HCT116 (cell line): Measurements from ENCODE around the gene SEC14L1. TPM values are rescaled to one million over a fixed set of nuclear protein-coding genes. Genes with fewer than 3 reads are reported as not detected.

Experiments used
- ATAC-seq: fragments of 200-7000 bp; cut with Tn5 transposase; 2 replicates; pipeline ENCODE4 v1.9.1; 2020; ENCODE audit warnings: mild to moderate bottlenecking, moderate library complexity
- BruUV-seq: library from RNA; stranded (reverse); fragments of 400-500 nt; replicated peaks from 2 replicates; lab custom pipeline; 2021; lab: Mats Ljungman, UMichigan
- CTCF ChIA-PET: fragments of 300-600 bp; sonication (Branson Sonifier 250); formaldehyde crosslinking; loops from one replicate; lab custom pipeline; 2021; ENCODE audit warnings: antibody characterized with exemption; lab: Charles Lee
- POLR2A ChIA-PET: fragments of 300-600, 350-600 bp; sonication (Branson Sonifier 250); formaldehyde crosslinking; loops from one replicate; lab custom pipeline; 2021; ENCODE audit warnings: antibody characterized with exemption; lab: Charles Lee
- RAD21 ChIA-PET, 2 experiments: fragments of 300-600 bp; sonication (Branson Sonifier 250); formaldehyde crosslinking; loops; one replicate each; lab custom pipeline; 2023; ENCODE audit warnings: low total read pairs in 2 of 2; ENCODE audit not compliant: uncharacterized antibody in 2 of 2, unreplicated experiment in 2 of 2, low non-redundant PET in 1 of 2; lab: Charles Lee
- DNase-seq: peaks from one replicate; pipeline ENCODE4 v3.0.0-alpha.2; 2010; ENCODE audit warnings: low read depth, low spot score
- H2AFZ ChIP-seq: fragments of 200-600 bp; shearing (Covaris generic), sonication (generic); 2 replicates; pipeline ENCODE4 v1.6.1; 2017; ENCODE audit warnings: low read depth, mixed run types, mixed read lengths, antibody characterized with exemption, low read length; ENCODE audit not compliant: poor library complexity, severe bottlenecking
- H3K27ac ChIP-seq: 2 replicates; pipeline ENCODE4 v1.5.1; 2012; ENCODE audit warnings: low read depth, low read length
- H3K27me3 ChIP-seq: fragments of 200-600 bp; sonication (generic); 2 replicates; pipeline ENCODE4 v1.6.1; 2016; ENCODE audit warnings: mixed run types, low read length, mixed read lengths; ENCODE audit not compliant: insufficient read depth
- H3K36me3 ChIP-seq, 2 experiments: fragments of 200-500 bp in 1 of 2; fragments of 200-600 bp in 1 of 2; sonication (Bioruptor generic) in 1 of 2; sonication (generic) in 1 of 2; 2 replicates each; pipeline versions ENCODE4 v1.5.1 to v1.6.1; 2014 to 2016; ENCODE audit warnings: low read length in 2 of 2, inconsistent platforms in 1 of 2, mixed read lengths in 1 of 2, mixed run types in 1 of 2; ENCODE audit not compliant: insufficient read depth in 2 of 2, control insufficient read depth in 1 of 2
- H3K4me1 ChIP-seq, 2 experiments: fragments of 200-600 bp in 1 of 2; sonication (generic) in 1 of 2; 2 replicates each; pipeline versions ENCODE4 v1.5.1 to v1.6.1; 2012 to 2017; ENCODE audit warnings: low read length in 2 of 2, inconsistent platforms in 1 of 2, mild to moderate bottlenecking in 1 of 2, mixed read lengths in 1 of 2, mixed run types in 1 of 2, moderate library complexity in 1 of 2; ENCODE audit not compliant: insufficient read depth in 2 of 2, control insufficient read depth in 1 of 2
- H3K4me2 ChIP-seq: fragments of 200-600 bp; sonication (generic); 2 replicates; pipeline ENCODE4 v1.6.1; 2017; ENCODE audit warnings: mixed run types, low read length, mixed read lengths
- H3K4me3 ChIP-seq, 2 experiments: fragments of 200-600 bp in 1 of 2; sonication (generic) in 1 of 2; replicated peaks in 1 of 2; 2 replicates each; pipeline ENCODE4 v1.5.1; 2011 to 2016; ENCODE audit warnings: low read length in 2 of 2, control low read depth in 1 of 2, low read depth in 1 of 2, mild to moderate bottlenecking in 1 of 2, mixed read lengths in 1 of 2, mixed run types in 1 of 2
- H3K79me2 ChIP-seq: fragments of 200-600 bp; sonication (generic); 2 replicates; pipeline ENCODE4 v1.6.1; 2017; ENCODE audit warnings: mild to moderate bottlenecking, mixed run types, low read length, moderate library complexity, mixed read lengths; ENCODE audit not compliant: insufficient read depth
- H3K9ac ChIP-seq: fragments of 200-600 bp; sonication (generic); 2 replicates; pipeline ENCODE4 v1.6.1; 2016; ENCODE audit warnings: low read length, mixed read lengths
- H3K9me2 ChIP-seq: fragments of 200-600 bp; sonication (generic), shearing (Covaris generic); 2 replicates; pipeline ENCODE4 v1.6.1; 2017; ENCODE audit warnings: mixed run types, mild to moderate bottlenecking, moderate library complexity; ENCODE audit not compliant: insufficient read depth
- H3K9me3 ChIP-seq, 2 experiments: fragments of 200-500 bp in 1 of 2; fragments of 200-600 bp in 1 of 2; sonication (Bioruptor generic) in 1 of 2; sonication (generic) in 1 of 2; 2 replicates each; pipeline ENCODE4 v1.6.1; 2014 to 2017; ENCODE audit warnings: low read length in 2 of 2, mixed read lengths in 2 of 2, inconsistent platforms in 1 of 2, low read depth in 1 of 2, mild to moderate bottlenecking in 1 of 2, mixed run types in 1 of 2, moderate library complexity in 1 of 2; ENCODE audit not compliant: control insufficient read depth in 1 of 2, insufficient read depth in 1 of 2
- H4K20me1 ChIP-seq: fragments of 200-600 bp; sonication (generic), shearing (Covaris generic); 2 replicates; pipeline ENCODE4 v1.6.1; 2017; ENCODE audit warnings: mixed run types, mild to moderate bottlenecking, moderate library complexity; ENCODE audit not compliant: insufficient read depth
- CBX3 ChIP-seq: IDR thresholded peaks from 2 replicates; pipeline ENCODE4 v1.6.1; 2012; ENCODE audit warnings: low read depth
- CEBPB ChIP-seq: IDR thresholded peaks from 2 replicates; pipeline ENCODE4 v1.6.1; 2012; ENCODE audit warnings: low read depth
- EGR1 ChIP-seq: IDR thresholded peaks from 2 replicates; pipeline ENCODE4 v1.6.1; 2012; ENCODE audit warnings: low read depth
- ELF1 ChIP-seq: IDR thresholded peaks from 2 replicates; pipeline ENCODE4 v1.6.1; 2012; ENCODE audit warnings: low read depth, borderline replicate concordance
- EZH2 ChIP-seq: fragments of 200-600 bp; sonication (generic); IDR thresholded peaks from 2 replicates; pipeline ENCODE4 v1.6.1; 2017; ENCODE audit warnings: antibody characterized with exemption, mixed run types
- EZH2phosphoT487 ChIP-seq: fragments of 200-600 bp; IDR thresholded peaks from 2 replicates; pipeline ENCODE4 v1.6.1; 2018; ENCODE audit warnings: antibody characterized with exemption, borderline replicate concordance
- JUND ChIP-seq: IDR thresholded peaks from 2 replicates; pipeline ENCODE4 v1.6.1; 2012
- MAX ChIP-seq: IDR thresholded peaks from 2 replicates; pipeline ENCODE4 v1.6.1; 2012
- POLR2A ChIP-seq: IDR thresholded peaks from 2 replicates; pipeline ENCODE4 v1.7.0; 2011; ENCODE audit warnings: borderline replicate concordance; ENCODE audit not compliant: insufficient read depth, insufficient read length; ENCODE audit errors: extremely low read depth
- POLR2AphosphoS5 ChIP-seq: IDR thresholded peaks from 2 replicates; pipeline ENCODE4 v1.6.1; 2011; ENCODE audit warnings: mild to moderate bottlenecking, low read depth, low read length, moderate library complexity
- RAD21 ChIP-seq: IDR thresholded peaks from 2 replicates; pipeline ENCODE4 v1.6.1; 2012; ENCODE audit warnings: low read depth, mild to moderate bottlenecking
- SIN3A ChIP-seq: IDR thresholded peaks from 2 replicates; pipeline ENCODE4 v1.6.1; 2012; ENCODE audit warnings: low read depth
- SRF ChIP-seq: IDR thresholded peaks from 2 replicates; pipeline ENCODE4 v1.6.1; 2012; ENCODE audit warnings: low read depth
- YY1 ChIP-seq: IDR thresholded peaks from 2 replicates; pipeline ENCODE4 v1.6.1; 2011; ENCODE audit warnings: low read length, low read depth, moderate library complexity, mild to moderate bottlenecking; ENCODE audit not compliant: insufficient replicate concordance; ENCODE audit errors: extremely low read depth
- ZFX ChIP-seq: fragments of 450-650 bp; IDR thresholded peaks from 2 replicates; pipeline ENCODE4 v1.6.1; 2017
- ZNF274 ChIP-seq: fragments of 200-500 bp; sonication (Bioruptor generic); IDR thresholded peaks from 2 replicates; pipeline ENCODE4 v1.6.1; 2014; ENCODE audit warnings: mild to moderate bottlenecking, low read depth, low read length, inconsistent platforms
- intact Hi-C: fragments of 100-400 bp; cut with micrococcal nuclease; formaldehyde crosslinking; loops from 2 replicates; pipeline ENCODE4 v1.10.0; 2022
- total RNA-seq: library from RNA; stranded (reverse); gene quantifications from one replicate; pipeline ENCODE4 v1.2.1, GENCODE V29; 2021; ENCODE audit not compliant: unreplicated experiment
- TF ChIP-seq, protein P1 (sequence below): IDR thresholded peaks from 2 replicates; pipeline ENCODE4 v1.6.1; 2012
- TF ChIP-seq, protein P2 (sequence below), 3 experiments: fragments of 200-600 bp in 1 of 3; sonication (generic) in 1 of 3; IDR thresholded peaks in 2 of 3; conservative IDR thresholded peaks in 1 of 3; 2 replicates each; pipeline ENCODE4 v1.5.1; 2012 to 2017; ENCODE audit warnings: low read depth in 2 of 3, low read length in 2 of 3, antibody characterized with exemption in 1 of 3, borderline replicate concordance in 1 of 3, control low read depth in 1 of 3, mild to moderate bottlenecking in 1 of 3, mixed read lengths in 1 of 3, mixed run types in 1 of 3, moderate library complexity in 1 of 3; ENCODE audit not compliant: insufficient read depth in 1 of 3
- TF ChIP-seq, protein P3 (sequence below): IDR thresholded peaks from 2 replicates; pipeline ENCODE4 v1.6.1; 2011; ENCODE audit warnings: mild to moderate bottlenecking, low read length, moderate library complexity; ENCODE audit not compliant: insufficient replicate concordance; ENCODE audit errors: extremely low read depth

The SEC14L1 gene
- total RNA-seq, 1 experiment from 2014 or later = 59.7 TPM

GRCh38 chr17:77120868-77121267, 19.9 kb upstream of the SEC14L1 start (continued):
- no peak for TF ChIP-seq ZNF274
- no peak for TF ChIP-seq POLR2AphosphoS5
- TF ChIP-seq, all 23 proteins: peak for 0

DNA sequence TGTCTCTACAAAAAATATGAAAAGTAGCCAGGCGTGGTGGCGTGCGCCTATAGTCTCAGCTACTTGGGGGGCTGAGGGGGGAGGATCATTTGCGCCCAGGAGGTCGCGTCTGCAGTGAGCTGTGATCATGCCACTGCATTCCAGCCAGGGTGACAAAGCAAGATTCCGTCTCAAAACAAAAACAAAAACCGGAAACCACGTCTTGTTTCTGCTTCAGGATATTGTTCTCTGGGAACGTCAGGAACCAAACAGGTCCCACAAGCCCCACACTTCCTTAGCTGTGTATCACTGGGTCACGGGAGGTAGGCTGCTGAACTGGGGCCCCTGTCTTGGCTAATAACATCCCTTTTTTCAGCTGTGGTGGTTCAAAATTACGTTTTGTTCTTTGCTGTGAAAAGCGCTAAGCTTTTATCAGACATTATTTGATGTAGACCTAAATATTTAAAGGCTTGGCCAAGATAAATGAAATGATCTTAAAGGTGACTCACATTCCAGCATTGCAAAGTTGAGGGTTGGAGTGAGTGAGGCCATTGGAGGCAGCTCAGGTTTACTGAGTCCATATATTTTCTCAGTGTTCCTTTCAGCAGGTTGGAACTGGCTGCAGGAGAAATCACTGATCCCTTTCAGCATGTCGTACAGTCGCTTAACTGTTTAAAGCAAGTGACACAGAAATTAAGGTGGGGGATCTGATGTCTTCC, 16.4 kb upstream of the SEC14L1 start:
- ChIA-PET POLR2A (interaction anchor here (0.8 to 3.4 kb wide), 5 partner anchors 9 to 679 kb away, joined by 3 to 19 read pairs (median 4); partner anchors contain the start of gene SEC14L1), CTCF (interaction anchor here (0.9 to 3.6 kb wide), 2 partner anchors 36 to 40 kb away, joined by 3 to 18 read pairs; no protein-coding TSS in a partner anchor), RAD21 (interaction anchor here in 1 of 2 experiments (1.0 kb wide), 1 partner anchor 131 kb away, joined by 3 read pairs; no protein-coding TSS in a partner anchor)
- no peaks in the 10 kb centered on the region for H3K36me3 ChIP-seq
- ATAC-seq (peak; percentile 60), DNase-seq (peak; percentile 79)
- H3K9me3 ChIP-seq = no peaks in the 10 kb centered on the region
- H3K27ac ChIP-seq = peak overlapping the region; percentile 75
- peaks cover 56 to 87% of the 10 kb centered on the region in 2 experiments for H3K4me1 ChIP-seq
- peak overlapping the region; percentile 65 for H3K9ac ChIP-seq
- H3K9me2 ChIP-seq = no peaks in the 10 kb centered on the region
- no peaks in the 10 kb centered on the region for H3K27me3 ChIP-seq
- peak overlapping the region; percentile 73 for H3K4me2 ChIP-seq
- H4K20me1 ChIP-seq = no peaks in the 10 kb centered on the region
- no peak overlapping the region for H2AFZ ChIP-seq
- H3K4me3 ChIP-seq = peak overlapping the region; percentile 17 to 42
- BruUV-seq = TSS peak; percentile 54
- peaks cover 5% of the 10 kb centered on the region for H3K79me2 ChIP-seq
- intact Hi-C loops = loop anchor here (2.0 kb wide), 1 partner anchor 16 kb away; the partner anchor contains the start of gene SEC14L1
- no peak for TF ChIP-seq SRF
- peak; percentile 50 for TF ChIP-seq YY1
- TF ChIP-seq POLR2A = no peak
- TF ChIP-seq ELF1 = no peak
- peak; percentile 69; the same call in 1 of the 2 replicates for TF ChIP-seq CBX3
- TF ChIP-seq, protein P1, sequence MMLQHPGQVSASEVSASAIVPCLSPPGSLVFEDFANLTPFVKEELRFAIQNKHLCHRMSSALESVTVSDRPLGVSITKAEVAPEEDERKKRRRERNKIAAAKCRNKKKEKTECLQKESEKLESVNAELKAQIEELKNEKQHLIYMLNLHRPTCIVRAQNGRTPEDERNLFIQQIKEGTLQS = no peak
- TF ChIP-seq RAD21 = no peak
- TF ChIP-seq CEBPB = no peak
- TF ChIP-seq EZH2 = no peak
- TF ChIP-seq ZFX = no peak
- TF ChIP-seq MAX = peak; percentile 56; the same call in 1 of the 2 replicates
- TF ChIP-seq ZNF274 = no peak
- TF ChIP-seq, protein P2, sequence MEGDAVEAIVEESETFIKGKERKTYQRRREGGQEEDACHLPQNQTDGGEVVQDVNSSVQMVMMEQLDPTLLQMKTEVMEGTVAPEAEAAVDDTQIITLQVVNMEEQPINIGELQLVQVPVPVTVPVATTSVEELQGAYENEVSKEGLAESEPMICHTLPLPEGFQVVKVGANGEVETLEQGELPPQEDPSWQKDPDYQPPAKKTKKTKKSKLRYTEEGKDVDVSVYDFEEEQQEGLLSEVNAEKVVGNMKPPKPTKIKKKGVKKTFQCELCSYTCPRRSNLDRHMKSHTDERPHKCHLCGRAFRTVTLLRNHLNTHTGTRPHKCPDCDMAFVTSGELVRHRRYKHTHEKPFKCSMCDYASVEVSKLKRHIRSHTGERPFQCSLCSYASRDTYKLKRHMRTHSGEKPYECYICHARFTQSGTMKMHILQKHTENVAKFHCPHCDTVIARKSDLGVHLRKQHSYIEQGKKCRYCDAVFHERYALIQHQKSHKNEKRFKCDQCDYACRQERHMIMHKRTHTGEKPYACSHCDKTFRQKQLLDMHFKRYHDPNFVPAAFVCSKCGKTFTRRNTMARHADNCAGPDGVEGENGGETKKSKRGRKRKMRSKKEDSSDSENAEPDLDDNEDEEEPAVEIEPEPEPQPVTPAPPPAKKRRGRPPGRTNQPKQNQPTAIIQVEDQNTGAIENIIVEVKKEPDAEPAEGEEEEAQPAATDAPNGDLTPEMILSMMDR (IDR thresholded peaks at IDR 0.05 in 2 of 3, conservative IDR thresholded peaks at IDR 0.05 in 1 of 3; ENCODE audit: borderline replicate concordance in 1 of 3, insufficient read depth in 1 of 3, low read depth in 2 of 3, low read length in 2 of 3) = no peak
- peak; percentile 70 for TF ChIP-seq POLR2AphosphoS5
- TF ChIP-seq EGR1 = no peak
- TF ChIP-seq, protein P3, sequence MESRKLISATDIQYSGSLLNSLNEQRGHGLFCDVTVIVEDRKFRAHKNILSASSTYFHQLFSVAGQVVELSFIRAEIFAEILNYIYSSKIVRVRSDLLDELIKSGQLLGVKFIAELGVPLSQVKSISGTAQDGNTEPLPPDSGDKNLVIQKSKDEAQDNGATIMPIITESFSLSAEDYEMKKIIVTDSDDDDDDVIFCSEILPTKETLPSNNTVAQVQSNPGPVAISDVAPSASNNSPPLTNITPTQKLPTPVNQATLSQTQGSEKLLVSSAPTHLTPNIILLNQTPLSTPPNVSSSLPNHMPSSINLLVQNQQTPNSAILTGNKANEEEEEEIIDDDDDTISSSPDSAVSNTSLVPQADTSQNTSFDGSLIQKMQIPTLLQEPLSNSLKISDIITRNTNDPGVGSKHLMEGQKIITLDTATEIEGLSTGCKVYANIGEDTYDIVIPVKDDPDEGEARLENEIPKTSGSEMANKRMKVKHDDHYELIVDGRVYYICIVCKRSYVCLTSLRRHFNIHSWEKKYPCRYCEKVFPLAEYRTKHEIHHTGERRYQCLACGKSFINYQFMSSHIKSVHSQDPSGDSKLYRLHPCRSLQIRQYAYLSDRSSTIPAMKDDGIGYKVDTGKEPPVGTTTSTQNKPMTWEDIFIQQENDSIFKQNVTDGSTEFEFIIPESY = no peak
- TF ChIP-seq JUND = peak; percentile 47; the same call in 1 of the 2 replicates
- TF ChIP-seq SIN3A = no peak
- TF ChIP-seq EZH2phosphoT487 = no peak
